HepG2 (cell line): Measurements from ENCODE around the gene GJB1. TPM values are rescaled to one million over a fixed set of nuclear protein-coding genes. Genes with fewer than 3 reads are reported as not detected.

ENCODE experiments used
- BCLAF1 ChIP-seq: fragments of 450-650 bp; IDR thresholded peaks from 2 replicates; pipeline ENCODE4 v1.6.1; 2017; ENCODE audit warnings: mild to moderate bottlenecking
- CHCHD3 ChIP-seq: sonication (generic); formaldehyde crosslinking; IDR thresholded peaks from 2 replicates; pipeline ENCODE4 v1.8.0; 2022; ENCODE audit warnings: mild to moderate bottlenecking, missing genetic modification reagents, moderate library complexity
- MAFG ChIP-seq: sonication (generic); formaldehyde crosslinking; IDR thresholded peaks from 2 replicates; pipeline ENCODE4 v1.5.1; 2020; ENCODE audit warnings: mild to moderate bottlenecking, missing genetic modification reagents
- MED8 ChIP-seq: sonication (generic); formaldehyde crosslinking; IDR thresholded peaks from 2 replicates; pipeline ENCODE4 v1.8.1; 2023; ENCODE audit warnings: mild to moderate bottlenecking, missing genetic modification reagents; ENCODE audit not compliant: insufficient replicate concordance
- MXD3 ChIP-seq: IDR thresholded peaks from 2 replicates; pipeline ENCODE4 v1.6.1; 2016; ENCODE audit warnings: mild to moderate bottlenecking, missing biosample characterization, missing genetic modification reagents
- NFAT5 ChIP-seq: sonication (generic); formaldehyde crosslinking; IDR thresholded peaks from 2 replicates; pipeline ENCODE4 v1.4.0; 2020; ENCODE audit warnings: missing genetic modification reagents
- REST ChIP-seq, 2 experiments: IDR thresholded peaks; 2 replicates each; pipeline ENCODE4 v1.6.1; 2011 to 2012; ENCODE audit warnings: low read length in 2 of 2, borderline replicate concordance in 1 of 2, low read depth in 1 of 2, mild to moderate bottlenecking in 1 of 2, moderate library complexity in 1 of 2
- SCMH1 ChIP-seq: sonication (generic); formaldehyde crosslinking; IDR thresholded peaks from 2 replicates; pipeline ENCODE4 v1.9.0; 2021; ENCODE audit warnings: missing genetic modification reagents, mild to moderate bottlenecking, borderline replicate concordance
- YY1 ChIP-seq: IDR thresholded peaks from 2 replicates; pipeline ENCODE4 v1.6.1; 2011; ENCODE audit warnings: low read length, low read depth, moderate library complexity, mild to moderate bottlenecking; ENCODE audit not compliant: insufficient read depth, insufficient replicate concordance
- ZIK1 ChIP-seq: sonication (generic); formaldehyde crosslinking; IDR thresholded peaks from 2 replicates; pipeline ENCODE4 v1.5.0; 2020; ENCODE audit warnings: mild to moderate bottlenecking, low read depth, missing genetic modification reagents, borderline replicate concordance
- ZNF20 ChIP-seq: sonication (generic); formaldehyde crosslinking; IDR thresholded peaks from 2 replicates; pipeline ENCODE4 v1.4.0; 2020; ENCODE audit warnings: mild to moderate bottlenecking, moderate library complexity, missing genetic modification reagents
- ZNF484 ChIP-seq: sonication (generic); formaldehyde crosslinking; IDR thresholded peaks from 2 replicates; pipeline ENCODE4 v1.5.1; 2020; ENCODE audit warnings: mild to moderate bottlenecking, low read depth, missing genetic modification reagents, borderline replicate concordance
- ZNF616 ChIP-seq: sonication (generic); formaldehyde crosslinking; IDR thresholded peaks from 2 replicates; pipeline ENCODE4 v1.5.0; 2020; ENCODE audit warnings: low read depth, mild to moderate bottlenecking, missing genetic modification reagents
- ZNF644 ChIP-seq: IDR thresholded peaks from 2 replicates; pipeline ENCODE4 v1.6.1; 2016; ENCODE audit warnings: low read depth
- ZNF773 ChIP-seq: sonication (generic); formaldehyde crosslinking; IDR thresholded peaks from 2 replicates; pipeline ENCODE4 v1.4.0; 2020; ENCODE audit warnings: missing genetic modification reagents, borderline replicate concordance
- ZNF775 ChIP-seq: sonication (generic); formaldehyde crosslinking; IDR thresholded peaks from 2 replicates; pipeline ENCODE4 v1.4.0; 2020; ENCODE audit warnings: missing genetic modification reagents, mild to moderate bottlenecking, moderate library complexity, borderline replicate concordance
- polyA plus RNA-seq, 8 experiments: library from polyadenylated mRNA; depleted of rRNA in 3 of 8; stranded (reverse) in 7 of 8; unstranded in 1 of 8; fragments of >200 nt; fragmentation: Illumina TruSeq in 4 of 8; extraction: Trizol in 4 of 8; gene quantifications; 2 replicates each; pipeline versions ENCODE4 v1.2.1 to v1.2.3, GENCODE V29; 2011 to 2016; ENCODE audit warnings: low read depth in 4 of 8, missing spikeins in 1 of 8, mixed read lengths in 1 of 8; ENCODE audit not compliant: insufficient read depth in 1 of 8
- total RNA-seq, 5 experiments: library from RNA; depleted of rRNA; stranded (reverse); fragments of >200 nt; fragmentation: Illumina TruSeq; extraction: Trizol; gene quantifications; 2 replicates each; pipeline ENCODE4 v1.2.3, GENCODE V29; 2016; ENCODE audit warnings: low read depth in 1 of 5

The GJB1 gene
- total and polyA plus RNA-seq, 2 of the 13 experiments (the other 11 are each of a cell fraction or from before 2014, with no cell fraction given) = 111 to 161 TPM

- TF ChIP-seq REST (IDR thresholded peaks at IDR 0.05; ENCODE audit: borderline replicate concordance in 1 of 2, low read depth in 1 of 2, low read length in 2 of 2) (peak in 1 of 2 experiments; percentile 32; a peak in 1 of 4 replicates), YY1 (no peak), MAFG (CRISPR knock-in tag) (no peak), SCMH1 (CRISPR knock-in tag) (no peak), MED8 (CRISPR knock-in tag) (no peak), ZNF775 (CRISPR knock-in tag) (no peak), ZNF484 (CRISPR knock-in tag) (no peak), ZNF616 (CRISPR knock-in tag) (no peak), ZIK1 (CRISPR knock-in tag) (no peak), CHCHD3 (CRISPR knock-in tag) (no peak), NFAT5 (CRISPR knock-in tag) (no peak), ZNF20 (CRISPR knock-in tag) (no peak), BCLAF1 (no peak), ZNF773 (CRISPR knock-in tag) (no peak), ZNF644 (CRISPR knock-in tag) (no peak; the same call in 1 of the 2 replicates), MXD3 (CRISPR knock-in tag) (no peak)
Measured at GRCh38 chrX:71214604-71215337, 8.3 kb upstream of the GJB1 start (continued).
